Suprapubic skin (tissue), 4 donors: ENCODE measurements around the gene MYOM3. TPM values are rescaled to one million over a fixed set of nuclear protein-coding genes. Genes with fewer than 3 reads are reported as not detected.

Source experiments
- DNase-seq, 2 donors: peaks; one replicate each; pipeline ENCODE4 v3.0.0-alpha.2; 2019; ENCODE audit warnings: low spot score in 2 of 2
- H3K27ac ChIP-seq: fragments of 200-600 bp; sonication (generic); one replicate; pipeline ENCODE4 v1.5.1; 2019
- H3K27me3 ChIP-seq: fragments of 200-600 bp; sonication (generic); one replicate; pipeline ENCODE4 v1.5.1; 2019
- H3K36me3 ChIP-seq: fragments of 200-600 bp; sonication (generic); one replicate; pipeline ENCODE4 v1.5.1; 2019
- H3K4me1 ChIP-seq: fragments of 200-600 bp; sonication (generic); one replicate; pipeline ENCODE4 v1.5.1; 2019
- H3K4me3 ChIP-seq: fragments of 200-600 bp; sonication (generic); one replicate; pipeline ENCODE4 v1.5.1; 2019; ENCODE audit warnings: mild to moderate bottlenecking
- H3K9me3 ChIP-seq: fragments of 200-600 bp; sonication (generic); one replicate; pipeline ENCODE4 v1.5.1; 2019
- CTCF ChIP-seq, 2 donors: fragments of 200-600 bp in 1 of 2; fragments of 450-650 bp in 1 of 2; sonication (generic) in 1 of 2; IDR thresholded peaks; one replicate each; pipeline ENCODE4 v1.5.1; 2016 to 2019; ENCODE audit warnings: antibody characterized with exemption in 2 of 2, mild to moderate bottlenecking in 1 of 2, moderate library complexity in 1 of 2
- EP300 ChIP-seq: sonication (generic); formaldehyde crosslinking; IDR thresholded peaks from one replicate; pipeline ENCODE4 v1.6.1; 2017; ENCODE audit warnings: antibody characterized with exemption
- POLR2A ChIP-seq, 2 donors: fragments of 450-650 bp; IDR thresholded peaks; one replicate each; pipeline ENCODE4 v1.6.1; 2017; ENCODE audit warnings: antibody characterized with exemption in 2 of 2, mild to moderate bottlenecking in 2 of 2, moderate library complexity in 2 of 2
- POLR2AphosphoS5 ChIP-seq, 3 donors: sonication (generic); formaldehyde crosslinking; IDR thresholded peaks; one replicate each; pipeline ENCODE4 v1.6.1; 2017; ENCODE audit warnings: antibody characterized with exemption in 3 of 3
- WGBS: methylation state at CpG from one replicate; pipeline ENCODE4 v1.1.5; 2018; 5-methylcytosine and 5-hydroxymethylcytosine counted together
- total RNA-seq, 4 donors: library from RNA; depleted of rRNA; stranded (reverse); fragments of >200 nt; gene quantifications; one replicate each; pipeline ENCODE4 v1.1.0, GENCODE V29; 2016

MYOM3 gene
- total RNA-seq, 4 donors from 2014 or later, result 1.5 to 2.3 (median 2.1) TPM

DNA sequence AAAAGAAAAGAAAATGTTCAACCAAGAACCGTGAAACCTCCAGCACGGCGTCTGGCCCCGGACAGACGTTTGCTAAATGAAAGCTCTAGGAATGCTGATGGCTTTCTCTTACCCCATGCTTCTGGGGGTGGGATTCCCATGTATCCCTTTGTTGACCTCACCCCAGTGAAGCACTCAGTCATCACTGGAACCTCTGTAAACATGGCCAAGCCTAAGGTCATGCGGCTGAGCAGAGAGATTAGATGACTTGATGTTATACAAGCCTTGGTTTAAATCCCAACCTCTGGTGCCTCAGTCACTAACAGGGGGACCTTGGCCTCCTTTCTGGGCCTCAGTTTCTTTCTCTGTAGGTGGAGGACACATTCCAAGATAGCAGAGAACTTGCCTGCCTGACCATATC, 2.8 kb upstream of the MYOM3 start:
- Histone ChIP-seq H3K9me3 (no peaks in the 10 kb centered on the region), H3K4me1 (peaks cover 52% of the 10 kb centered on the region), H3K4me3 (no peak overlapping the region), H3K27me3 (no peaks in the 10 kb centered on the region), H3K27ac (no peak overlapping the region), H3K36me3 (no peaks in the 10 kb centered on the region)
- DNase-seq, result no peak
- TF ChIP-seq POLR2AphosphoS5 (IDR thresholded peaks at IDR 0.05), result no peak
- no peak for TF ChIP-seq CTCF (IDR thresholded peaks at IDR 0.05)
- no peak for TF ChIP-seq POLR2A (IDR thresholded peaks at IDR 0.05)
- TF ChIP-seq EP300, result no peak
- 92% methylated on average over 6 of the region's 6 CpGs for WGBS

- Histone ChIP-seq H3K27ac (no peak overlapping the region), H3K4me1 (peaks cover 43% of the 10 kb centered on the region), H3K36me3 (no peaks in the 10 kb centered on the region), H3K4me3 (no peak overlapping the region), H3K27me3 (no peaks in the 10 kb centered on the region), H3K9me3 (no peaks in the 10 kb centered on the region)
- 73% methylated on average over 6 of the region's 6 CpGs for WGBS
- no peak for DNase-seq
- TF ChIP-seq POLR2AphosphoS5 (IDR thresholded peaks at IDR 0.05), result no peak
- no peak for TF ChIP-seq EP300
- TF ChIP-seq CTCF (IDR thresholded peaks at IDR 0.05), result no peak
- no peak for TF ChIP-seq POLR2A (IDR thresholded peaks at IDR 0.05)
Measured at GRCh38 chr1:24113641-24114033, 1.7 kb upstream of the MYOM3 start.

DNA sequence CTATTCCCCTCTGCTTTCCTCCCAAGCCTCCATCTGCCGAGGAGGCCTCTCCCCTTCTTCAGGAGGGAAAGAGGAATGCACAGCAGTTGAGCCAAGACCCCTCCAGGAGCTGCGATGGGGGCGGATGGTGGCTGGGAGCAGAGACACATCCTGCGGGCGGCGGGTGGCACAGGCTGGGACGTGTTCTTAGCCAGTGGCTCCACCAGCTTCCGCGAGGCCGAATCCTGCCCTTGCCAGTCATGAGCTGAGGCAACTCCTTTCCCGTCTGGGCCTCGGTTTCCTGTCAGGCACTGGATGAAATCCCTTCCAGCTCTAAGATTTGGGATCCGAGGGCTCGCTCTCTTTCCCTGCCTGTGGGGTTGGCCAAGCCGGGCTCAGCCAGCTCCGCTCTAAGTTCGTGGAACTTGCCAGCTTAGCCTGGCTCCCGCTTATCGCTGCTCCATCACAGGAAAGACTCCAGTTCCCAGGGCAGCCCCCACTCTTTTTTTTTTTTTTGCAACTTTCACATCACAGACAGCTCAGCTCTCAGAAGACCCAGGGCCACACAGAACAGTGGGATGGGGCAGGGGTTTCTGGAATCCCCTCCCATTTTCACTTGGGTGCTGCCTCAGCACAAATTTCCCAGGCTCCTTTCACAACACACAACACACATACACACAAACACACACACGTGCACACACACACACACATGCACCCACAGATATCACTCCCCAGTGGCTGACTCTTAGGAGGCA, 506 bp downstream of the MYOM3 start:
- no peak for DNase-seq
- no peaks in the 10 kb centered on the region for H3K36me3 ChIP-seq
- H3K4me1 ChIP-seq, result peaks cover 40% of the 10 kb centered on the region
- 20% methylated on average over 11 of the region's 20 CpGs for WGBS
- H3K27ac ChIP-seq, result peak overlapping the region; percentile 70
- H3K9me3 ChIP-seq, result no peaks in the 10 kb centered on the region
- no peak for TF ChIP-seq POLR2A (IDR thresholded peaks at IDR 0.05)
- no peak for TF ChIP-seq CTCF (IDR thresholded peaks at IDR 0.05)
- TF ChIP-seq POLR2AphosphoS5 (IDR thresholded peaks at IDR 0.05), result no peak
- H3K4me3 ChIP-seq, result no peak overlapping the region
- H3K27me3 ChIP-seq, result no peaks in the 10 kb centered on the region

GRCh38 chr1:24110642-24111261, 1.2 kb downstream of the MYOM3 start:
- TF ChIP-seq POLR2AphosphoS5 (IDR thresholded peaks at IDR 0.05) (no peak), POLR2A (IDR thresholded peaks at IDR 0.05) (no peak), CTCF (IDR thresholded peaks at IDR 0.05) (no peak), EP300 (no peak)
- Histone ChIP-seq H3K4me1 (peaks cover 44% of the 10 kb centered on the region), H3K4me3 (no peak overlapping the region), H3K27me3 (no peaks in the 10 kb centered on the region), H3K9me3 (no peaks in the 10 kb centered on the region), H3K27ac (peak overlapping the region; percentile 70), H3K36me3 (no peaks in the 10 kb centered on the region)
- 34% methylated on average over 11 of the region's 14 CpGs for WGBS
- no peak for DNase-seq

DNA sequence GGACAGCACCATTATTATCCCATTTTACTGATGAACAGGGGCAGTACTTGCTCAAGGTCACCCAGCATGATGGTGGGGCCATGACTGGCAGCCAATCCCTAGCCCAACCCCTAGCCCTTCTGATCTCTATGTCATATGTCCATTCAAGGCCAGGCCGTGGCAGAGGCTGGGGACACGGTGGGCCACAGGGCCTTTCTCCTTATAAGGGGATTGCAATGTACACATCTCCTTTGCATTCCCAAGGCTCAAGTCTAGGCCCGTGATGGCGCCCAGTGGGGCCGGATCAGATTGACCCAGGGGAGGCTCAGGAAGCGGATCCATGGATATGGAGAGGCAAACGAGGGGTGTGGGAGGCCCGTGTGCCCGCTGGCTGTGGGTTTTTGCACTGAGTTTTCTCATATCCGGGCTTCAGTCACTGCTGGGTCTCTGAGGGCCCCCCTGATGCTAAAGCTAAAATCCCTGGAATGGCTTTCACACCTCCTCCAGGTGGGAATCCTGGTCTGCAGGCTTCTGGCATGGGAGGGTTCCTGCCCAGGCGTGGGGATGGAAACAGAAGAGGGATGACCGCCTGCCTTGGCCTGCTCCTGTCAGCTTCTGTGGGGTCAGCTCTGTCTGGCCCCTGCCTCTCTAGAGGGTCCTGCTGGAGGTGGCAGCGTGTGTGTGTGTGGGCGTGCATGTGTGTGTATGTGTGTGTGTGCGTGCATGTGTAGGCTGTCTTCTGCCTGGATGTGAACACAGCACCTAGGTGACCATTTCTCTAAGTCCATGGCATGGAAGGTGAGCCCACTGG, 2.1 kb downstream of the MYOM3 start:
- no peaks in the 10 kb centered on the region for H3K27me3 ChIP-seq
- DNase-seq, result peak in 1 of 2 donors; percentile 59
- WGBS, result 89% methylated on average over 15 of the region's 15 CpGs
- H3K27ac ChIP-seq, result no peak overlapping the region
- H3K9me3 ChIP-seq, result no peaks in the 10 kb centered on the region
- TF ChIP-seq EP300, result no peak
- no peak for TF ChIP-seq POLR2AphosphoS5 (IDR thresholded peaks at IDR 0.05)
- no peak for TF ChIP-seq POLR2A (IDR thresholded peaks at IDR 0.05)
- TF ChIP-seq CTCF (IDR thresholded peaks at IDR 0.05), result no peak
- no peaks in the 10 kb centered on the region for H3K36me3 ChIP-seq
- H3K4me1 ChIP-seq, result peaks cover 52% of the 10 kb centered on the region
- no peak overlapping the region for H3K4me3 ChIP-seq
